Hepatic stellate cell (primary cell): ENCODE measurements around the gene SAPCD1.
A peak's percentile ranks its signal among the peaks of the same experiment; 100 is the strongest.

ENCODE experiments used
- DNase-seq: peaks from one replicate; pipeline ENCODE4 v3.0.0; 2011; ENCODE audit warnings: low spot score

Gene SAPCD1

DNA sequence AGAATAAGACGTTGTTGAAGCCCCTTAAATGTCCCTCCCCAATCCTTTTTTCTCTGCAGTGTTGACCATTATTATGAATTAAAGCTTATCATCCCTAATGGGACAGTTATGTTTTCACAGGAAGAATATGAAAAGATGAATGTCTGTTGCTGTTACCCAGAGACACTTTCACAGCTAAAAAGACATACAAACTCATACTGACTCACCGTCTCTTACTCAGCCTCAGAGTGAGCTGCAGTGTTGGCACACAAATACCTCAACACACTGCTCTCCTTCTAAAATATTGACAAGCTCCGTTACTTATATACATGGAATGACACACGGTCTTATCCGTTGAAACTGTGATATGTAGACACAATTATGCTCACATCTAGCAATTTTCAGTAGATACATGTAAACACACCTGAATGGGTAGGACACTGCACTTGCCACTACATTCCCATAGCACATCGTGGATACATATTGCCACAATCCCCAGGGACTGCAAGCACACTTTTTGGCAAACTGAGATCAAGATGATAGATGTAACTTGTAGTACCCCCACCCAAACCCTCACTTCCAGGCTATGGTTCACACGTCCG is 9.6 kb upstream of the SAPCD1 start:
- DNase-seq, result peak; percentile 79

DNA sequence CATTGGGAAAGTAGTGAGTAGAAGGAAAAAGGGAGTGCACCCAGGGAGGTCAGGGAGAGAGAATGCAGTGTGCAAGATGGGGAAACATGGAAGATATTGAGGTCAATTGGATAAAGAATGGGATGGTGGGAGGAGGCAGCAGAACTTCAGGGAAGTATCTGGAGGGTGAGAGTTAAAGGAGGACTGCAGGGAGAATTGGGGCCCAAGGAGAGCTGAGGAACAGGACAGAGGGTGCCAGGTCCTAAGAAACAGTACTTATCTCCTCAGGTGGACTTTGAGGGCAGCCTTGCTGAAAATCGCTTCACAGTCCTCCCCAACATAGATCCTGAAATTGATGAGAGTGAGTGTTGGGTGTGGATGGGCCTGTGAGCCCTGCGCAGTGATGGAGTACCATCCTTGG is 4.2 kb upstream of the SAPCD1 start:
- DNase-seq, result no peak

- no peak for DNase-seq
Measured at GRCh38 chr6:31760790-31761189, 1.7 kb upstream of the SAPCD1 start.

- DNase-seq, result no peak
Measured at GRCh38 chr6:31761343-31761742, 1.1 kb upstream of the SAPCD1 start.

DNA sequence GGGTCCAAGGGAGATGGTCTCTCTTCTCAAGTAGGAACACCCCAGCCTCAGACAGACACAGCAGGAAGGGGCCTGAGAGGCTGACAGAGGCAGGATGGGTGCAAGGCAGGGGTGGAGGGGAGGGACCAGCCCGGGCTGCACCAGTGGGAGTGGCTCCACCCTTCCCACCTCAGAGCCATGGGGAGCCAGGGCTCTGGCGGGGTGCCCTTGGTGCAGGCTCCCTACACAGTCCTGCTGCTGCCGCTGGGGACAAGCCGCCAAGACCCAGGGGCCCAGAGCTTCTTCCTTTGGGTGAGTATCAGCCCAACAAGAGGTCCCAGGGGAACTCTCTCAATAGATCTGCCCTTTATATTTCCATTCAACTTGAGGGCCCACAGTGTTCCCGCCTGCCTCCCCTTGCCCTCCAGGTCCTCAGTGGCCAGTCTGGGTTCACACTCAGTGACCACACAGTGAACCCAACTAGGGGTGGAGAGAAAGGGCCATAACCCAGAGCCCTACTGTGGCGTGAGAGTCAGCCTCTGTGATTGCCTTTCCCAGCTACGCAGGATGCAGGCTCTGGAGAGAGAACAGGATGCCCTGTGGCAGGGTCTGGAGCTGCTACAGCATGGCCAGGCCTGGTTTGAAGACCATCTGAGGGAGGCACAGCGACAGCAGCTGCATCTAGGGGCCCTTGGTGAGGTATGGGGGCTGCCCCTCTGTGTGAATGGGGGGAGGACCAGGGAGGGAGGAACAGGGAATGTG is 592 bp downstream of the SAPCD1 start:
- peak; percentile 37 for DNase-seq

DNA sequence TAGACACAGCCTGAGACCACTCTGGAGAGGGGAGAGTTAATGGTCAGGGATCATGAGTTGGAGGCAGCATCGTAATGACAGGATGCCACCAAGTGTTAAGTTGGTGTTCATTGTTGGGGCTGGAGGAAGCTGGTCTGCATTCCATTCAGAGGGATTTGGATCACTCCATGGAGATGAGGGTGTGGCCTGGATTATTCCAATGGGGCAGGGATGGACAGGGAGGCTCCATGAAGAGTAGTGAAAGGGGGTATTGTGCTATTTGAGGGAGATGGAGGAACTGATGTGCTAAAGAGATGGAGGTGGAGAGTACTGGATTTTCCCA is 1.1 kb downstream of the SAPCD1 start:
- DNase-seq, result peak; percentile 96

DNA sequence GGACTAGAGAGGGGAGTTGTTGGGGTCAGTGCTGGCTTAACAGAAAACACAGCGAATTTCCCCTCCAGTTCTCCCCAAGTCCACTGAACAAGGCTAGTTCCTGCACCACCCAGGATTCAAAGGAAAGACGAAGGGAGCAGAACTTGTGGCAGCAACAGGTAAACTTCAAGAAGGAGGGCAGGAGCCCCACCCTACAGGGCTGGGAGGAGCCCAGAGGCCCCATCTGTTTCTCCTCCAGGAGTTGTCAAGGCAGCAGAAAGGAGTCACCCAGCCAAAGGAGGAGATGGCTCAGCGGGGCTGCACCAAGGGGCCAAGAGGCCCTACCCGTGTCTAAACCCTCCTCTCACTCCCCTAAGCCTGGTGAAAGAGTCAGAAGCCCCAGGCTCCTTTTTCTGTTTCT is 1.7 kb downstream of the SAPCD1 start:
- DNase-seq, result peak; percentile 40

DNA sequence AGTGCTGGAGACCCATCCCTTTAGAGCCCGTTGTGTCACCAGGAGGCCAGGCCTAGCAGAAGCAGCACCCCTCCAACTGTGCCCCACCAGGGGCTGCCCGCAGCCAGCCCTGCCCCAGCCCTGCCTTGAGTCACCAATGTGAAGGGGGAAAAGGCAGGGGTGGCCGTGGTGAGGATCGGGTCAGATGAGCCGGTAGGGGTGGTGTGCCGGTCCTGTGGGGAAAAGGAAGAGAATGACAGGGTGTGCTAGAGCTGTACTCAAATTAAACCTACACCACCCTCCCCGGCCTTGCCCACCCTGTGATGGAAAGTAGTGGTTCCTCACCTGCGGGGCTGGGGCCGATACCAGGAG is 3.1 kb downstream of the SAPCD1 start:
- DNase-seq, result no peak

- DNase-seq, result peak; percentile 55
Measured at GRCh38 chr6:31765910-31766794, 3.7 kb downstream of the SAPCD1 start.

DNA sequence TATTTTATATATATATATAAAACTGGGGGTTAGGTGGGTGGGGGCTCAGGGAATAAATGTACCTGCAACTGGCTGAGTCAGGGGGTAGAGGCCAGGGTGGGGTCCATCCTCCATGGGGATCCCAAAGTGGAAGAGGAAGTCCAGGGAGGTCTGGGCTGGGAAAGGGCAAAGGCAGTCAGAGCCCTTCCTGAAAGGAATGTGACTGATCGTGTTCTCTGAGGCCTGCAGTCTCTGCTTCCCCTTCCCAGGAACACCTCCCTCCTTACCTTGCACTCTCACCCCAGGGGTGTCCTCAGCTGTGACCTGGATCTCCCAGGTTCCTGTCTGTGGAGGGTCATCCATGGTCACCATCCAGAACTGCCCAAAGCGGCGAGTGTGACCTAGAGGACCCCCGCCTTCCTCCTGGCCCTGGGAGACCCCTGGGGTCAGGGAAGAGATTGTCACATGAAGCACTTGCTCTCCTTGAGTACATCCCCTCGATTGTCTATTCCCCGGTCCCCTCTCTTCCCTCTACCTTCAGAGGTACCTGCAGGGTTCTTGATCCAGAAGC is 4.7 kb downstream of the SAPCD1 start:
- no peak for DNase-seq

DNA sequence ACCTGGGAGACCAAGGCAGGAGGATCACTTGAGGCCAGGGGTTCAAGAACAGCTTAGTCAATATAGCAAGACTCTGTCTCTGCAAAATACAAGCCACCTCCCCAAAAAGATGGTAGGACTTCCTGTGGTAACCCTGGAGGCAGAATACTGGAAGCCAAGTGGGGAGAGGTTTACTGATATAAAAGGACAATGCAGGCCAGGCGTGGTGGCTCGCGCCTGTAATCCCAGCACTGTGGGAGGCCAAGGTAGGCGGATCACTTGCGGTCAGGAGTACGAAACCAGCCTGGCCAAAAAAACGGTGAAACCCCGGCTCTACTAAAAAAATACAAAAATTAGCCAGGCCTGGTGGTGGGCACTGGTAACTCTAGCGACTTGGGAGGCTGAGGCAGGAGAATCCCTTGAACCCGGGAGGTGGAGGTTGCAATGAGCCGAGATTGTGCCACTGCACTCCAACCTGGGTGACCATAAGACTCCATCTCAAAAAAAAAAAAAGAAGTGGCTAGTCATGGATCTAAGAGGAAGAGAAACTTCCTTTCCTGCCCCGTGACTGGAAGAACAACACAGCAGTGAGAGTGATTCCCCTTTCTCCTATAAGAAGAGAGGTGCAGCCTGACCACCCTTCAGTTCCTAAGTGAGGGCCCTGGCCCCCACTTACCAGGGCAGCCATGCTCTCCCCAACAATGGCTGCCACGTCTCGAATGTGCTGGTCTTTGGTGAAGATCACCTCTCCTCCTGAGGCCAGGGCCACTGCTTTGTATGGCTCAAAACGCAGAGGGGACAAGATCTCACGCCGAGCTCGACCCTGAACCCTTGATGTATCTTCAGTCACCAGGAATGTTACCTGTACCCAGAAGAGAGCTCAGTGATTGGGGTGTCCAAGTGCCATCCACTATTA is 6.2 kb downstream of the SAPCD1 start:
- no peak for DNase-seq

DNA sequence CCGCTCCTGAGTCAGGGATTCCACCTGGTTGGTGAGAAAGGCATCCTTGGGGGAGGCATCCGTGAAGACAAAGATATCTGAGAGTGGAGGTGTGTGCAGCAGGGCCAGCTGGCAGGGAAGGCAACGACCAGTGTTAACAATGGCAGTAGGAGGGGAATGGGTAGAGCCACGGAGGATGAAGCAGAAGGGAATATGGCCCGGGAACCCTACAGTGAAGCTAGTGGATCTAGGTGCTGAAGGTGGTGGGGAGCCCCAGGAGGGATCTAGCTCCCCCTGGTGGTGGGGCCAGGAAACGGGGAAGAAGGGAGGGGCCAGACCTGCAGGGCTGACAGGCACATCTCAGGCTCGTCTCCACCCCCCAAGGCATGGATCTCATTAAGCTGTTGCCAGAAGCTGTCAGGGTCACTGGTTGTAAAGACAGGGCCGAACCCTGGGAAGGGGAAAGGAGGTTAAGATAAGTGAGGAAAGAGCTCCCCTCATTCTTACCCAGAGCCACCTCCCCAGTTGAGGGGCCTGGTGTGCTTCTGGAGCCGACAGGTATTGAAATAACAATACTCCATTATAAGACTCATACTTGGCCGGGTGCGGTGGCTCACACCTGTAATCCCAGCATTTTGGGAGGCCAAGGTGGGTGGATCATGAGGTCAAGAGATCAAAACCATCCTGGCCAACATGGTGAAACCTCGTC is 7.4 kb downstream of the SAPCD1 start:
- peak; percentile 87 for DNase-seq

DNA sequence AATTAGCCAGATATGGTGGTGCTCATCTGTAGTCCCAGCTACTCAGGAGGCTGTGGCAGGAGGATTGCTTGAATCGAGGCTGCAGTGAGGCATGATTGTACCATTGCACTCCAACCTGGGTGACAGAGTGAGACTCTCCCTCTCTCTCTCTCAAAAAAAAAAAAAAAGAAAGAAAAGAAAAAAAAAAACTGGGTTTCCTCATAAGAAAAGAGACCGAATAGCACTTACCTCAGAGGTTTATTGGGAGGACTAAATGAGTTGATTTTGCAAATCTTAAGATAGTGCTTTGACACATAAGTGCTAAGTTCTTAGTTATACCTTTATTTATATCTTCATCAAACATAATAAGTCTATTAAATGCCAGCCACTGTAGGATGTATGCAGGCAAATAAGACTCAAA is 8.4 kb downstream of the SAPCD1 start:
- DNase-seq, result no peak

GRCh38 chr6:31771992-31772358 is 9.5 kb downstream of the SAPCD1 start:
- DNase-seq, result no peak

GRCh38 chr6:31775184-31775583 is 12.7 kb downstream of the SAPCD1 start:
- no peak for DNase-seq

GRCh38 chr6:31775633-31776484 is 13.4 kb downstream of the SAPCD1 start:
- no peak for DNase-seq

DNA sequence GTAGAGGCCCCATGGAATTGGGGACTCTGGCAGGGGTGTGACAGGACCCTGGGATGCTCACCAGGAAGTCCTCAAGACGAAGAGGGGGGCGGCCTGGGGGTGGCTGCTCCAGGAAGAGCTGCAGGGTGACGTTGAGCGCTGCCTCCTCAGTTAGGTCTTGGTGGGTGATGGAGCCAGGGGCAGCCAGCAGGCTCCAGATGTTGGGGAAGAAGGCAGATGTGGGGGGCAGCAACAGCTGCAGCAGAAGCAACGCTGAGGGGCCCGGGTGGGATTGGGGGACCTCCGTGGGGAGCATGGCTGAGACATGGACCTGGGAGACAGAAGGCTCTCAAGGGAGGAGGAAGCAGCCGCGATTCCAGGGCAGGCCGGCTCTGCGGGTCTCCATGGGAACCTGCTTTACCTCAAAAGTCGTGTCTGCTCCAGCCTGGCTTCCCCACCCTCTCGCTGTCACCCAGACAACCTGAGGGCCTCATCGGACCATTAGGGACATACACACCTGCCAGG is 14.1 kb downstream of the SAPCD1 start:
- no peak for DNase-seq

DNA sequence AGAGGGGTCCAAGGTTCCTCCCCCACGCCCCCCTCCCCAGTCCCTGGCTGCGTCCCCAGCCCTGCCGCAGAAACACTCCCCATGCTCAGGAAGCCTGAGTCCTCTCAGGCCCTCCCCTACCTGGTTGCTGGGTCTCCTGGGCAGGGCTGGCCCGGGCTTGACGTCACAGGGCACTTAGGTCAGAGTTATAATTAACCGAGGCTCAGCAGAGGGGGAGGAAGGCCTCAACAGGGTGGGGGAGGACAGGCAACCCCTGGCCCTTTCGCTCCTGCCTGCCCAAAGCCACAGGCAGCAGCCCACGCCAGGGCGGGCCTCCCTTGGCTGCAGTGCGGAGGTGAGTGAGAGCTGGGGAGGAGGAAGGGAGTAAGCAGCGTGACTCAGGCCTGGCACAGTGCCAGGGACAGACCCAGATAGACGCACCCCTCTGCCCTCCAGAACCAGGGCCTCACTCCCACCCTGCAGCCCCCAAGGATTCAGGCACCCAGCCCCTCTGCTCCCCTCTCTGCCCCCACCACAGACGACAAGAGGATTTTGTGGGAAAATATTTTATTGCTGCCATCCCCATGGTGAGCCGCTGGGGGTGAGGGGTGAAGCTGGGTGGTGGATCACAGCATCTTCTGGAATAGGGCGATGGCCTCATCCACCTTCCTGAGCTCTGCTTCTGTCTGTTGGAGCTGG is 14.7 kb downstream of the SAPCD1 start, which contains the start of gene VWA7:
VWA7 (minus strand) TSS at position 340 of the 678 bp plus-strand sequence. CDS start 549 bp downstream, outside the sequence.
- DNase-seq, result peak; percentile 86

DNA sequence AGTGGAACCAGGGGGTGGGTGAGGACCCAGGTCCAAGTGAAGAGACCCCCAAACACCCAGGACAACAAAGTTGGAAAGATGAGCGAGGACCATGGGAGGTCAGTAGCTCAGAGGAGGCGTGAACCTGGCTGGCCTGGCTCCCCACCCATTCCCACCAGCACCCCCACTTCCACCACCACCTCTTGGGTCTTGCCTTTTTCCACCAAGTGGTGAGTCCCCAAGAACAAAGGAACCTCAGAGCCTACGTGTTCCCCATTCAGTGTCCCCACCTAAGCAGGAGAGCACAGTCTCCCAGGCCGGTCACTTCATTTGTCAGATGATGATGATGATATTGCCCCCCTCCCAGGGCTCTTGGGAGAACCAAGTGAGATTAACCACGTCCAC is 15.2 kb downstream of the SAPCD1 start:
- no peak for DNase-seq

DNA sequence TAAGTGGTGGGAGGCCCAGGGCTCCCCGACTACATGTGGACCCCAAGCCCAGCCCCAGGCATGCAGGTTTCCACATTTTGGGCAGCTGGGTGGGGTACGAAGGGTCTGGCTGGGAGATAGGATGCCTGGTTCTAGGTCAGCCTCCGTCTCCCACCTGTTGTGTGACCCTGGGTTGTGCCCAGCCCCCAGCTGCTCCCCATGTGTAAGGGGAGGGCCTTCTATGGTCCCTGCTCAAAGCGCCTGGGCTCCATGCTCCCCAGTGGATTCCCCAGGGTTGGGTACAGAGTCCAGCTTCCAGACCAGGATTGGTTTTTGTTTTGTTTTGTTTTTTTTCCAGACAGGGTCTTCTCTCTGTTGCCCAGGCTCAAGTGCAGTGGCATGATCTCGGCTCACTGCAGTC is 15.7 kb downstream of the SAPCD1 start:
- DNase-seq, result no peak
